IMR-90 (cell line): ENCODE results near the gene SBF2. TPM values are rescaled to one million over a fixed set of nuclear protein-coding genes. Genes with fewer than 3 reads are reported as not detected.

Experiments used
- ATAC-seq: fragments of 200-7000 bp; cut with Tn5 transposase; 2 replicates; pipeline ENCODE4 v1.9.1; 2020; ENCODE audit warnings: low read depth, mild to moderate bottlenecking, moderate library complexity
- BruUV-seq: library from RNA; stranded (reverse); fragments of 400-500 nt; replicated peaks from 2 replicates; lab custom pipeline; 2021; lab: Mats Ljungman, UMichigan
- CTCF ChIA-PET: fragments of 300-600 bp; formaldehyde crosslinking; extraction: SDS; loops from one replicate; lab custom pipeline; 2021; ENCODE audit warnings: antibody characterized with exemption; lab: Yijun Ruan, JAX
- POLR2A ChIA-PET: fragments of 300-600 bp; sonication (Branson Sonifier 250); formaldehyde crosslinking; loops from one replicate; lab custom pipeline; 2022; ENCODE audit warnings: antibody characterized with exemption; ENCODE audit not compliant: unreplicated experiment; lab: Charles Lee
- DNase-seq: peaks from one replicate; pipeline ENCODE4 v3.0.0; 2013
- H2AFZ ChIP-seq: replicated peaks from 2 replicates; pipeline ENCODE3; 2013; ENCODE audit warnings: low read length, mild to moderate bottlenecking; ENCODE audit not compliant: poor library complexity
- H2AK5ac ChIP-seq: 2 replicates; pipeline ENCODE4 v1.6.1; 2013; ENCODE audit warnings: low read depth, low read length, inconsistent platforms
- H2AK9ac ChIP-seq: replicated peaks from 2 replicates; pipeline ENCODE3; 2013; ENCODE audit warnings: mild to moderate bottlenecking, low read depth, low read length, moderate library complexity; ENCODE audit not compliant: poor library complexity
- H2BK120ac ChIP-seq: 2 replicates; pipeline ENCODE4 v1.6.1; 2013; ENCODE audit warnings: low read depth, low read length, inconsistent platforms
- H2BK15ac ChIP-seq: 3 replicates; pipeline ENCODE4 v1.6.1; 2013; ENCODE audit warnings: low read depth, low read length, inconsistent platforms
- H2BK20ac ChIP-seq: 2 replicates; pipeline ENCODE4 v1.6.1; 2013; ENCODE audit warnings: low read depth, mild to moderate bottlenecking, inconsistent platforms, low read length, moderate library complexity
- H2BK5ac ChIP-seq: 2 replicates; pipeline ENCODE4 v1.6.1; 2013; ENCODE audit warnings: mild to moderate bottlenecking, low read depth, low read length, inconsistent platforms; ENCODE audit not compliant: poor library complexity, severe bottlenecking
- H3K14ac ChIP-seq: replicated peaks from 2 replicates; pipeline ENCODE4 v1.6.1; 2013; ENCODE audit warnings: low read depth, low read length, inconsistent platforms
- H3K18ac ChIP-seq: 2 replicates; pipeline ENCODE4 v1.6.1; 2013; ENCODE audit warnings: low read depth, low read length, control low read depth
- H3K23ac ChIP-seq: 2 replicates; pipeline ENCODE4 v1.6.1; 2013; ENCODE audit warnings: low read depth, low read length, inconsistent platforms
- H3K27ac ChIP-seq: 2 replicates; pipeline ENCODE4 v1.5.1; 2013; ENCODE audit warnings: mild to moderate bottlenecking, control low read depth, low read length; ENCODE audit not compliant: insufficient read depth
- H3K27me3 ChIP-seq: 2 replicates; pipeline ENCODE4 v1.6.1; 2013; ENCODE audit warnings: low read length; ENCODE audit not compliant: control insufficient read depth, insufficient read depth
- H3K36me3 ChIP-seq: 2 replicates; pipeline ENCODE4 v1.6.1; 2013; ENCODE audit warnings: low read length, mixed read lengths; ENCODE audit not compliant: control insufficient read depth, insufficient read depth
- H3K4ac ChIP-seq: 2 replicates; pipeline ENCODE4 v1.6.1; 2013; ENCODE audit warnings: low read depth, low read length, inconsistent platforms
- H3K4me1 ChIP-seq: 2 replicates; pipeline ENCODE4 v1.6.1; 2013; ENCODE audit warnings: low read length, mixed read lengths; ENCODE audit not compliant: control insufficient read depth, insufficient read depth
- H3K4me2 ChIP-seq: 2 replicates; pipeline ENCODE4 v1.6.1; 2013; ENCODE audit warnings: low read depth, mild to moderate bottlenecking, control low read depth, low read length, moderate library complexity
- H3K4me3 ChIP-seq: 2 replicates; pipeline ENCODE4 v1.5.1; 2013; ENCODE audit warnings: low read depth, mild to moderate bottlenecking, control low read depth, low read length, moderate library complexity; ENCODE audit not compliant: insufficient read depth
- H3K56ac ChIP-seq: 2 replicates; pipeline ENCODE4 v1.6.1; 2013; ENCODE audit warnings: low read length, inconsistent platforms; ENCODE audit not compliant: insufficient read depth; ENCODE audit errors: extremely low read depth
- H3K79me1 ChIP-seq, 2 experiments: 2 replicates each; pipeline ENCODE4 v1.6.1; 2013; ENCODE audit warnings: low read length in 2 of 2, inconsistent platforms in 1 of 2, low read depth in 1 of 2
- H3K9ac ChIP-seq: 2 replicates; pipeline ENCODE4 v1.6.1; 2013; ENCODE audit warnings: low read depth, low read length, control low read depth
- H3K9me1 ChIP-seq: 2 replicates; pipeline ENCODE4 v1.6.1; 2013; ENCODE audit warnings: low read length, inconsistent platforms; ENCODE audit not compliant: insufficient read depth
- H3K9me3 ChIP-seq: 2 replicates; pipeline ENCODE4 v1.6.1; 2013; ENCODE audit warnings: low read length; ENCODE audit not compliant: control insufficient read depth, insufficient read depth
- H4K20me1 ChIP-seq: 2 replicates; pipeline ENCODE4 v1.6.1; 2013; ENCODE audit warnings: low read length, inconsistent platforms; ENCODE audit not compliant: insufficient read depth
- H4K5ac ChIP-seq: 2 replicates; pipeline ENCODE4 v1.6.1; 2013; ENCODE audit warnings: mild to moderate bottlenecking, low read depth, low read length, control low read depth
- H4K8ac ChIP-seq, 2 experiments: 2 replicates each; pipeline ENCODE4 v1.6.1; 2013; ENCODE audit warnings: low read depth in 2 of 2, low read length in 2 of 2, control low read depth in 1 of 2, inconsistent platforms in 1 of 2
- H4K91ac ChIP-seq: 2 replicates; pipeline ENCODE4 v1.6.1; 2013; ENCODE audit warnings: low read depth, low read length, inconsistent platforms; ENCODE audit not compliant: insufficient read depth
- BHLHE40 ChIP-seq: fragments of 150-350 bp; IDR thresholded peaks from 2 replicates; pipeline ENCODE4 v1.6.1; 2016; ENCODE audit warnings: mild to moderate bottlenecking, low read depth, low read length
- CEBPB ChIP-seq: IDR thresholded peaks from 2 replicates; pipeline ENCODE4 v1.6.1; 2012; ENCODE audit warnings: low read depth, low read length, improper control_type of control experiment
- CHD1 ChIP-seq: IDR thresholded peaks from 2 replicates; pipeline ENCODE4 v1.6.1; 2012; ENCODE audit warnings: low read depth, low read length, improper control_type of control experiment
- CTCF ChIP-seq: conservative IDR thresholded peaks from 2 replicates; pipeline ENCODE4 v1.5.1; 2012; ENCODE audit warnings: mild to moderate bottlenecking, low read depth, low read length, improper control_type of control experiment
- ELK1 ChIP-seq: fragments of 150-350 bp; IDR thresholded peaks from 2 replicates; pipeline ENCODE4 v1.6.1; 2016; ENCODE audit warnings: low read depth, mild to moderate bottlenecking, low read length, moderate library complexity, borderline replicate concordance
- FOS ChIP-seq: fragments of 150-350 bp; IDR thresholded peaks from 2 replicates; pipeline ENCODE4 v1.6.1; 2016; ENCODE audit warnings: low read depth, low read length
- MAFK ChIP-seq: IDR thresholded peaks from 2 replicates; pipeline ENCODE4 v1.6.1; 2012; ENCODE audit warnings: low read depth, low read length, improper control_type of control experiment
- MAZ ChIP-seq: IDR thresholded peaks from 2 replicates; pipeline ENCODE4 v1.6.1; 2012; ENCODE audit warnings: low read depth, mild to moderate bottlenecking, low read length, improper control_type of control experiment, moderate library complexity, borderline replicate concordance
- NFE2L2 ChIP-seq: fragments of 150-350 bp; IDR thresholded peaks from 2 replicates; pipeline ENCODE4 v1.6.1; 2016; ENCODE audit warnings: low read depth, mild to moderate bottlenecking, low read length
- POLR2A ChIP-seq: IDR thresholded peaks from 2 replicates; pipeline ENCODE4 v1.6.1; 2012; ENCODE audit warnings: mild to moderate bottlenecking, low read depth, low read length
- RAD21 ChIP-seq: IDR thresholded peaks from 2 replicates; pipeline ENCODE4 v1.6.1; 2012; ENCODE audit warnings: low read length, improper control_type of control experiment
- RCOR1 ChIP-seq: IDR thresholded peaks from 2 replicates; pipeline ENCODE4 v1.6.1; 2012; ENCODE audit warnings: mild to moderate bottlenecking, low read length, improper control_type of control experiment; ENCODE audit not compliant: insufficient replicate concordance
- RFX5 ChIP-seq: IDR thresholded peaks from 2 replicates; pipeline ENCODE4 v1.8.0; 2012; ENCODE audit warnings: low read depth, mild to moderate bottlenecking, low read length, moderate library complexity
- SMC3 ChIP-seq: fragments of 150-350 bp; IDR thresholded peaks from 2 replicates; pipeline ENCODE4 v1.6.1; 2016; ENCODE audit warnings: low read depth, mild to moderate bottlenecking, antibody characterized with exemption, low read length, moderate library complexity
- WGBS, 2 experiments: methylation state at CpG; one replicate each; pipeline versions ENCODE4 v1.1.5 to v1.1.7; 2013; ENCODE audit warnings: missing lambda C conversion rate in 2 of 2; ENCODE audit not compliant: insufficient read length in 1 of 2; ENCODE audit errors: extremely low coverage in 2 of 2; 5-methylcytosine and 5-hydroxymethylcytosine counted together
- dilution Hi-C: fragments of 300-500 bp; cut with HindIII; formaldehyde crosslinking; loops from one replicate; pipeline ENCODE4 v1.14.3; 2018; ENCODE audit warnings: low sequenced_read_pairs; ENCODE audit not compliant: unreplicated experiment
- in situ Hi-C: fragments of 300-500 bp; cut with MboI; formaldehyde crosslinking; loops from 3 replicates; pipeline ENCODE4 v1.14.3; 2019; ENCODE audit warnings: low sequenced_read_pairs, inconsistent platforms, mixed read lengths
- intact Hi-C: fragments of 100-400 bp; cut with micrococcal nuclease; formaldehyde crosslinking; loops from 2 replicates; pipeline ENCODE4 v1.10.0; 2022
- polyA plus RNA-seq, 3 experiments: library from polyadenylated mRNA; depleted of rRNA; stranded (reverse); fragments of >200 nt; gene quantifications; 2 replicates each; pipeline ENCODE4 v1.2.3, GENCODE V29; 2012; ENCODE audit warnings: low replicate concordance in 1 of 3
- total RNA-seq: library from RNA; depleted of rRNA; stranded (reverse); fragments of >200 nt; gene quantifications from 2 replicates; pipeline ENCODE4 v1.2.3, GENCODE V29; 2012
- TF ChIP-seq, protein P1 (sequence below): fragments of 150-350 bp; IDR thresholded peaks from 2 replicates; pipeline ENCODE4 v1.6.1; 2017; ENCODE audit warnings: mild to moderate bottlenecking, antibody characterized with exemption, low read length, low read depth

The SBF2 gene
- total and polyA plus RNA-seq, 2 of the 4 experiments (the other 2 are of a cell fraction) = 23.8 to 51.8 TPM

DNA sequence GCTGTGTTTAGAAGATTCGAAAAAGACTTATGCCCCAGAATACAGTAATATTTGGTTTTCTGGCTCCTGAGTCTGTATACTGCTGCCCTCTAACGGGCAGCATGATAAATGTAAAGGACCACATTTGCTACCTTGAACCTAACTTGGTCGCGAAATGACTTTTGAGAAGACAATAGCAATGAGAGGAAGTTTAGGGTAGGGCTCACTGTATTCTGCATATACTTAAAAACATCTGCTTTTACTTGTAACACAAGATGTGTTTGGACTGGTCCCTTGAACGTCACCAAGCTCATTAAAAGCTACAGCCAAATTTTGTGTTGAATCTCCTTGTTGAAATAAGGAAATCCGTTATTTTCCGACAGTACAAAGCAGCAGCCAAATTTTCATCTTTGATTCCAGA lies 321.0 kb downstream of the SBF2 start:
- no peaks in the 10 kb centered on the region for H4K20me1 ChIP-seq
- WGBS, 2 experiments = no CpG with 5 or more reads among the region's 7 CpGs
- H3K56ac ChIP-seq = peak overlapping the region; percentile 40; the same call in 1 of the 2 replicates
- no peak overlapping the region for H2AFZ ChIP-seq
- H4K8ac ChIP-seq = peak overlapping the region; percentile 6 to 74; a peak in 3 of 4 replicates
- BruUV-seq = no TSS peak
- H2BK5ac ChIP-seq = peak overlapping the region; percentile 85
- H3K27ac ChIP-seq = no peak overlapping the region
- CTCF ChIA-PET = interaction anchor here (0.6 to 2.0 kb wide), 18 partner anchors 9 to 225 kb away, joined by 3 to 10 read pairs (median 3); no protein-coding TSS in a partner anchor
- H2AK9ac ChIP-seq = no peak overlapping the region
- H3K4ac ChIP-seq = peak overlapping the region; percentile 44; the same call in 1 of the 2 replicates
- H3K14ac ChIP-seq = peak overlapping the region; percentile 86
- H2BK20ac ChIP-seq = peak overlapping the region; percentile 95
- peaks cover 12% of the 10 kb centered on the region; the same call in 1 of the 2 replicates for H3K4me1 ChIP-seq
- peak overlapping the region; percentile 51 for H4K91ac ChIP-seq
- ATAC-seq = peak; percentile 70
- POLR2A ChIA-PET = interaction anchor here (0.6 kb wide), 1 partner anchor 172 kb away, joined by 3 read pairs; no protein-coding TSS in a partner anchor
- dilution Hi-C loops = no loop called here
- H3K36me3 ChIP-seq = peaks cover 5% of the 10 kb centered on the region; the same call in 1 of the 2 replicates
- peak overlapping the region; percentile 39; the same call in 1 of the 2 replicates for H3K9ac ChIP-seq
- H3K4me2 ChIP-seq = no peak overlapping the region
- DNase-seq = peak; percentile 70
- intact Hi-C loops = loop anchor here (1.0 kb wide), 3 partner anchors 111 to 334 kb away; no protein-coding TSS in a partner anchor
- peak overlapping the region; percentile 67 for H2BK120ac ChIP-seq
- H3K79me1 ChIP-seq = peaks cover 0 to 19% of the 10 kb centered on the region in 2 experiments; a peak in 2 of 4 replicates
- H3K27me3 ChIP-seq = no peaks in the 10 kb centered on the region
- in situ Hi-C loops = loop anchor here (10.0 to 25.0 kb wide), 2 partner anchors 211 to 332 kb away; partner anchors contain the start of gene ADM
- H2BK15ac ChIP-seq = peak overlapping the region; percentile 13; the same call in 1 of the 3 replicates
- peaks cover 3% of the 10 kb centered on the region; the same call in 1 of the 2 replicates for H3K9me1 ChIP-seq
- H3K4me3 ChIP-seq = no peak overlapping the region
- peak overlapping the region; percentile 66; the same call in 1 of the 2 replicates for H4K5ac ChIP-seq
- peak overlapping the region; percentile 85; the same call in 1 of the 2 replicates for H3K18ac ChIP-seq
- H3K23ac ChIP-seq = no peak overlapping the region
- no peak overlapping the region for H2AK5ac ChIP-seq
- no peaks in the 10 kb centered on the region for H3K9me3 ChIP-seq
- TF ChIP-seq MAFK = no peak
- TF ChIP-seq CHD1 = no peak
- no peak for TF ChIP-seq RFX5
- TF ChIP-seq ELK1 = no peak
- no peak for TF ChIP-seq CEBPB
- TF ChIP-seq NFE2L2 = no peak
- no peak for TF ChIP-seq BHLHE40
- no peak for TF ChIP-seq FOS
- TF ChIP-seq RCOR1 = no peak
- TF ChIP-seq CTCF = peak; percentile 75
- peak; percentile 85 for TF ChIP-seq RAD21
- TF ChIP-seq MAZ = no peak
- TF ChIP-seq SMC3 = peak; percentile 81
- no peak for TF ChIP-seq POLR2A
- TF ChIP-seq, protein P1, sequence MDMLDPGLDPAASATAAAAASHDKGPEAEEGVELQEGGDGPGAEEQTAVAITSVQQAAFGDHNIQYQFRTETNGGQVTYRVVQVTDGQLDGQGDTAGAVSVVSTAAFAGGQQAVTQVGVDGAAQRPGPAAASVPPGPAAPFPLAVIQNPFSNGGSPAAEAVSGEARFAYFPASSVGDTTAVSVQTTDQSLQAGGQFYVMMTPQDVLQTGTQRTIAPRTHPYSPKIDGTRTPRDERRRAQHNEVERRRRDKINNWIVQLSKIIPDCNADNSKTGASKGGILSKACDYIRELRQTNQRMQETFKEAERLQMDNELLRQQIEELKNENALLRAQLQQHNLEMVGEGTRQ = no peak
